Pulmonary artery endothelial cell (primary cell): ENCODE results near the gene ITM2C. TPM values are rescaled to one million over a fixed set of nuclear protein-coding genes. Genes with fewer than 3 reads are reported as not detected.

Source experiments
- DNase-seq: peaks from one replicate; pipeline ENCODE4 v3.0.0-alpha.2; 2011; ENCODE audit warnings: low read depth, low spot score
- total RNA-seq: library from RNA; depleted of rRNA; stranded (reverse); fragments of >200 nt; gene quantifications from 2 replicates; pipeline ENCODE4 v1.2.3, GENCODE V29; 2014

The ITM2C gene
- total RNA-seq, 1 donor from 2014 or later, result 3.7 TPM

DNA sequence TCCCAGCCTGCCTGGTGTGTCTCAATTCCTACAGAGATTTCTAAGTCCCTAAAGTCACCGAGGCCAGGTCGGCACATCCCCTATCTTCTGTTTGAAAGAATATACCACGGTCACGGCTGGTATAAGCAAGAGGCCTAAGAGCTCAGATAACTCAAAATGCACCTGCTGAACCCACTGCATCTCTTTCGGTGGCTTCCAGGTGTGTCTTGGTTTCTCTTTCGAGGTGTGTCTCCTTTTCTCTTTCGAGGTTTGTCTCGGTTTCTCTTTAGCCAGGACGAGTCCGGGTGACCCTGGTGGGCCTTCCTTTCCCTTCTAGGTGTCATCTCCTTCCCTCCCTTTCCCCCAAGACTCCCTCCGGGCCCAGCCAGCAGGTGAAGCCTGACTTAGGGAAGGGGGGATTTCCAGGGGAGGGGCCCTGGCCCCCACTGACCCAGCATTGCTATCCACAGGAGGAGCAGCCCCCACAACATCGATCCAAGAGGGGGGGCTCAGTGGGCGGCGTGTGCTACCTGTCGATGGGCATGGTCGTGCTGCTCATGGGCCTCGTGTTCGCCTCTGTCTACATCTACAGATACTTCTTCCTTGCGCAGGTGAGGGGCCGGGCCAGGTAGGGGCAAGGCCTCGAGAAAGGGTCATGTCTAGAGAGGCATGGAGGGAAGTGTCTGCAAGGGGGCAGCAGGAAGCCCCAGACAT lies 8.4 kb downstream of the ITM2C start:
- DNase-seq, result no peak

DNA sequence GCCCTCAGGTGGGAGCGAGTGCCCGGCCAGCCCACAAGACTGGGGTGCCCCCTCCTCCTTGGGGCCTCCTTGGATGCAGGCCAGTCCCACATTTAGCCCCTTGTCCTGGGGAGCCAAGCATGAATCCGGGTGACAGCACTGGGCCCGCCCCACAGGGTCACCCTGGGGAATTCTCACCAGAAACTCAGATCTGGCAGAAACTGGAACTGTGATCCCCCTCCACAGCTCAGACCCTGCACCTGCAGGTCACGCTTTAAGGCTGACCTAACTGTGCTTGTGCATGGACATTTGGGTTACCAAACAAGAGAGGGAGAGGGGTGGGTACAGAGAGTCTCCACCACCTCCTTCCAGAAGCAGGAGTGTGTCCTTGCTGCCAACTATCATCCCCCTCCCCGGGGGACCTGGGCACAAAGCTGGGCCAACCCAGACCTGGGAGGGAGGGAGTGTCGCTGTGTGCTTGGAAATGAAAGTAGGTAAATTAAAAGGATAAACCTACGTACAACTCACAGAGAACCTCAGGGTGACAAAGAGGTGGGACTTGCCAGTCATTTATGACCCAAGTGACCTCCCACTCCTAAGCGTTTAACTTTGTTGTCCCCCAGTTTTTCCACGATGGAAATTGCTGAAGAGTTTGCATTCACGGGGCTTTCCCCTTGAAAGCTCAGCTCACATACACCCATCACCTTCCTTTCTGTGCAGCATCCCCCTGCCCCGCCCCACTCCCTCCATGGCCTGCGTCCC lies 9.1 kb downstream of the ITM2C start:
- DNase-seq, result no peak

DNA sequence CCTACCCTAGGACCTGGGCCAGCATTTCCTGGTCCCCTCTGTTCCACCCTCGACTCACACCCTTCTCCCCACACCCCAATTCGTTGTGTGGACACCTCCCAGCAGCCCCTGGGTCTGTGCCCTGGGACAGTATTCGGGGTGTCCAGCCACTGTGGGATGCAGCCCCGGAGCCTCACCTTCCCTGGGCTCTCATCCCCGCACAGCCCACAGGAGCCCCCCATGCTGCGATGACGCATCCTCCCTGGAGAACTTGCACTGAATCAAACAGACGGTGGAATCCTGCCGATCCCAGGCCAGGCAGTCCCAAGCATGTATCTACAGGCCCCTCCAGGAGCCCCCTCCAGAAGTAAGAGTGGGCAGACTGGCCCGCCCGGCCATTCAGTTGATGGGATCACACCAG lies 9.7 kb downstream of the ITM2C start:
- DNase-seq, result no peak

GRCh38 chr2:230874876-230875275 lies 10.1 kb downstream of the ITM2C start:
- DNase-seq, result no peak

DNA sequence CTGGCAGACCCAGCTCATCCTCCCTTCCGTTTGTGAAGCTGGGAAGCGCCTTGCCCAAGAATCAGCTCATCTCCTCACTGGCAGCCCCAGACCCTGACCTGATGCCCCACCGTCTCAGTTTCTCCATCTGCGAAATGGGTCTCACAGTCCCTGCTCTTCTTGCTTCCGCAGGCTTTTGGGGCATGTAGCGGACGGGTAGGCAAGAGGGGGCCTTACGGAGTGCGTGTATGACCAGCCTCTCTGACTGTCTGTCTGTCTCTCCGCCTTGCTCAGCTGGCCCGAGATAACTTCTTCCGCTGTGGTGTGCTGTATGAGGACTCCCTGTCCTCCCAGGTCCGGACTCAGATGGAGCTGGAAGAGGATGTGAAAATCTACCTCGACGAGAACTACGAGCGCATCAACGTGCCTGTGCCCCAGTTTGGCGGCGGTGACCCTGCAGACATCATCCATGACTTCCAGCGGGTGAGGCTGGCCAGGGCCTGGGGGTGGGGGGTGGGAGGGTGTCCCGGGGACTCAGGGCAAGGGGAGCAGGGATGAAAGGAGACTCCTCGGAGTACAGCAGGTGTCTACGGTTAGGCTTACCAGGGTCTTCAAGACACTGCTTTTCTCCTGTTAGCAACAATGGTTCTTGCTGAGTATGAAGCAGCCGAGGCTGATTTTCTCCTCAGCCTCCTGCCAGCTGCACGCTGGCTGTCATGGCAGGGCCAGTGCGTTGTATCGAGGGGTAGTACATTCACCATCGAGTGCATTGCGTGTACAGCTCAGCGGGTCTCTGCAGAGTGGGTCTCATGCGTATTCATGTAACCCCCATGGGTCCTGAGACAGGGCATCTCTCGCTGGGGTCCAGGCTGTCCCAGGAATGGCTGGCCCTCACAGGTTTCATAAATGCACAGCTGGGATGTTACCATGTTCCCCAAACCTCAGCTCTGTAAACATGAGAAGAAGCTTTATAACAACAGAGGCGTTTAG lies 10.9 kb downstream of the ITM2C start:
- DNase-seq, result no peak

DNA sequence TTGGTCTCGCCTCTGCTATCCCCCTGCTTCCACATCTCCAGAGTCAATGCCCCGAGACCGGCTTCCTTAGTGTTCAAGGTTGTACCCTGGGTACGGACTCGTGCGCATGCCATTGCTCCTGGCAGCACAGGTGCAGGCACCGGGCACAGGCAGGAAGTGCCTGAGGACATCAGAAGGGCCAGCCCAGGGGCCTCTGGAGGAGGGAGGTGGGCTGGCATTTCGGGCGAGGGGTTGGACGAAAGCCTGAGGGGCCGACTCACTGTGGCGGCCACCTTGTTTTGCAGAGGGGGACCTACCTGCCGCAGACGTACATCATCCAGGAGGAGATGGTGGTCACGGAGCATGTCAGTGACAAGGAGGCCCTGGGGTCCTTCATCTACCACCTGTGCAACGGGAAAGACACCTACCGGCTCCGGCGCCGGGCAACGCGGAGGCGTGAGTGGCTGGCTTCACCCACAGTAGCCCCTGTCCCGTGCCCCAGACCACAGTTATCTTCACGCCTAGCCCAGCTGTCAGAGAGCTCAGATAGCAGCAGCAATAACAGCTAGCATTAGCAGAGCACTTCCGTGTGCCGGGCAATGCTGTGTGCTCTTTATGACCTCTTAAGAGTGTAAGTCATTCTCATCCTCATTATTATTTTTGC lies 12.5 kb downstream of the ITM2C start:
- DNase-seq, result no peak

- no peak for DNase-seq
Measured at GRCh38 chr2:230877759-230878598, 13.2 kb downstream of the ITM2C start.

DNA sequence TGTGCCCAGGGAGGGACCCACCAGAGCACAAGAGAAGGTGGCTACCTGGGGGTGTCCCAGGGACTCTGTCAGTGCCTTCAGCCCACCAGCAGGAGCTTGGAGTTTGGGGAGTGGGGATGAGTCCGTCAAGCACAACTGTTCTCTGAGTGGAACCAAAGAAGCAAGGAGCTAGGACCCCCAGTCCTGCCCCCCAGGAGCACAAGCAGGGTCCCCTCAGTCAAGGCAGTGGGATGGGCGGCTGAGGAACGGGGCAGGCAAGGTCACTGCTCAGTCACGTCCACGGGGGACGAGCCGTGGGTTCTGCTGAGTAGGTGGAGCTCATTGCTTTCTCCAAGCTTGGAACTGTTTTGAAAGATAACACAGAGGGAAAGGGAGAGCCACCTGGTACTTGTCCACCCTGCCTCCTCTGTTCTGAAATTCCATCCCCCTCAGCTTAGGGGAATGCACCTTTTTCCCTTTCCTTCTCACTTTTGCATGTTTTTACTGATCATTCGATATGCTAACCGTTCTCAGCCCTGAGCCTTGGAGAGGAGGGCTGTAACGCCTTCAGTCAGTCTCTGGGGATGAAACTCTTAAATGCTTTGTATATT lies 14.0 kb downstream of the ITM2C start:
- DNase-seq, result no peak

DNA sequence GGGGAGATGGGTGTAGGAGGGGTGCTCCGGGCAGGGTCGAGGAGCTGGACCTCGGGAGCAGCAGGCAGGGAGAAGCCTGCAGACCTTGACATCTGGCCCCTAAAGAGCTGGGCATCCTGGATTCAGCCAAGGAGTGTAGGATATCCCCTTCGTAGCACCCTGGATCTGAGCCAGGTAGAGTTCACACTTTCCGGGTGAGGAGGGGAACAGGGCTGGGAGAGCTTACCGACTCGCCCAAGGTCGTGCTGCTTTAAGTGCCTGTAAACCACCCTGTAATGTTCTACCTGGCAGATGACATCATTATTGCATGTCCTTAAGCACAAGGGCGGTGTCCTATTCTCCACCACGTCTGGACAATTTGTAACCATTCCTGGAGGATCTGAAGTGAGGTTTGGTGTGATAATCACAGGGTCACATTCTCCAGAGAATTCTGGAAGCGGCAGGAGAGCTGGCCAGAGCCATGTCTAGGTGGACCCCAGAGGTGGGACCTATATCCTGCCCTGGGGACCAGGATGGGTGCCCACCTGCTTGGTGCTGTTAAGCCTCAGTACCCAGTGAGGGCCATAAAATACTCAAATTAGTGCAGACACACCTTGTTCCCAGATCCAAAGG lies 14.6 kb downstream of the ITM2C start:
- DNase-seq, result no peak

DNA sequence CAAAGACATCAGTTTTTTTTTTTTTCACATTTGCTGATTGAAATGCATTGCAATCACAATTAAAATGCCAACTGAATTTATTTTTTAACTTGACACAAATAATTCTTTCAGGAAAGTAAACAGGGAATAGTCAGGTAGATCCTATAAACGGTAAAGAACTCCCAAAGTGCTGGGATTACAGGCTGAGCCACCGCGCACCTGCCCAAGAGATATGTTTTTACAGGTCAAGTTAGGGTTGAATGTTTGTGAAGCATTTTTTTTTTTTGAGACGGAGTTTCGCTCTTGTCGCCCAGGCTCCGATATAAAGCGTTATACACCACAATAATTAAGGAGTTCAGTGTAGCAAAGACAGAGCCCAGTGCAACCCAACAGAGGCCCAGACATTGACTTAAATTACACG lies 15.1 kb downstream of the ITM2C start:
- no peak for DNase-seq

DNA sequence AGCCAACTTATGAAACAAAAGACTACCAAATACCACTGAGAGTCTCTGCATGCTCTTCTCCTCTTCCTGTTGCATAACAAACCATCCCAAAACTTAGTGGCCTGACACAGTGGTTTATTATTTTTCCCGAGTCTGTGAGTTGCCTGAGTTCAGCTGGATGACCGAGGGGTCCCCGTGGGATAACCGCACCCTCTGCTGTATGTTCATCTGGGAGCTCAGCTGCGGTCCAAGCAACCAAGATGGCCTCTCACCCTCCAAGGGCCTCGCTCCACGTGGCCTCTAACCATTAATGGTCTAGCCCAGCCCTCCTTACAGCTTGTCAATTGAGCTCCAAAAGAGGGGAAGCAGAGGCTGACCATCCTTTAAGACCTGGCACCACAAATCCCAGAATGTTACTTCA lies 17.1 kb downstream of the ITM2C start:
- DNase-seq, result no peak

- DNase-seq, result no peak
Measured at GRCh38 chr2:230885463-230886130, 20.9 kb downstream of the ITM2C start.

- DNase-seq, result no peak
Measured at GRCh38 chr2:230886206-230886605, 21.5 kb downstream of the ITM2C start.

DNA sequence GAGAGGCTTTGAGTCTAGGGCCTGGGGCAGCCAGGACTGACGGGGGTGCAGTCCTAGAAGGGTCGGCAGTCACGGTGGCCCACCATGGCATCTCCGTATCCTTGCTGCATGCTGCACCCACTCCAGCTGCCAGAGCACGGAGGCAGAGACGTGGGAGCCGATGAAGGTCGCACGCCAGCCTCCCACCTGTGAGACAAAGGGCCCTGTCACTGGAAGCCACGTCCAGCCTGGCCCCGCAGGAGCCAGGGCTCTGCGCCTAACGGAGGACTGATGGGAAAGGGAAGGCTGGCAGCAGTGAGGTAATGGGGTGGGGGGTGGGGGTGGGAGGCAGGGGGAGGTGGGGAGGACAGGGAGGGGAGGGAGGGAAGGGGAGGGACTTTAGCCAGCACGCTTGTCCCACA lies 21.9 kb downstream of the ITM2C start:
- no peak for DNase-seq

GRCh38 chr2:230887342-230887741 lies 22.6 kb downstream of the ITM2C start:
- DNase-seq, result no peak

- DNase-seq, result no peak
Measured at GRCh38 chr2:230888824-230889400, 24.2 kb downstream of the ITM2C start.

DNA sequence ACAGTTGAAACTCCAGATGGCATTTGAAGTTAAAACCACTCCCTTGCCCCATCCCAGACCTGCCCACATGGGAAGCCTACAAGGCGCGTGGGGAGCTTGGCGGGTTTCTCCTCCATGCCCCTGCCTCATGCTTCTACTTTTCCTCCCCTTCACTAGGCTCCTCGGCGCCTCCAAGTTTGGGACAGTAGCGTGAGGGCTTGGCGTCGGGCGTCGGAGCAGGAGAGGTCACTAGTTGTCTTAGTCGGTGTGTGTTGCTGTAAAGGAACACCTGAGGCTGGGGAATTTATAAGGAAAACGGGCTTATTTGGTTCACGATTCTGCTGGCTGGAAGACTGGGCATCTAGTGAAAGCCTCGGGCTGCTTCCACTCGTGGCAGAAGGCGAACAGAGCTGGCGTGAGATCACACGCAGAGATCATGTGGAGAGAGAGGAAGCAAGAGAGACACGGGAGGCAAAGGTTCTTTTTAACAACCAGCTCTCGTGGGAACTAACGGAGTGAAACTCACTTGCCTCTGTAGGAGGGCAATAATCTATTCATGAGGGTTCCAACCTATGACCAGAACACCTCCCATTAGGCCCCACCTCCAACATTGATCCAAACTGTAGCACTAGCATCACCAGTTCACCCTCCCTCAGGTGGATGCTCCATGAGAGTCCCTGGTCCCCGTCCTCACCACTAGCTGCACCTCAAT lies 25.3 kb downstream of the ITM2C start:
- DNase-seq, result no peak

DNA sequence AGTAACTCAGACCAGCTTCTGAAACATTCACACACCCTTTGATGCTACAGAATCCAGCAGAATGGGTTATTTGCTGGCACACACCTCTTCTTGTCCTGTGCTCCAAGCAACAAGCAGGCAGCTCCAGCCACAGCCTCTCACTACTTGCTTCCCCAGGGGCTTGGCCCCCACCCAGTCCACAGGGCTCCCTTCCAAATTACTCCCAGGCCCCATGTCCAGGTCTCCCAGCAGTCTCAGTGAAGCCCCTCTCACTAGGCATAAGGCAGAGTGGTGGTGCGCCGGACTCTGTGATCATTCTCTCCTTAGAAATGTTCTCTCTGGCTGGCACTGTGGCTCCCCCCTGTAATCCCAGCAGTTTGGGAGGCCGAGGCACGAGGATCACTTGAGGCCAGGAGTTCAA lies 25.9 kb downstream of the ITM2C start:
- no peak for DNase-seq
